A673 (cell line): ENCODE results near the gene EPB41L5. TPM values are rescaled to one million over a fixed set of nuclear protein-coding genes. Genes with fewer than 3 reads are reported as not detected.

ENCODE experiments used
- BruUV-seq: library from RNA; stranded (reverse); fragments of 400-500 nt; replicated peaks from 2 replicates; lab custom pipeline; 2021; lab: Mats Ljungman, UMichigan
- CTCF ChIA-PET: fragments of 300-600 bp; sonication (Branson Sonifier 250); formaldehyde crosslinking; loops from one replicate; lab custom pipeline; 2022; ENCODE audit warnings: antibody characterized with exemption; lab: Charles Lee
- POLR2A ChIA-PET: fragments of 300-600 bp; sonication (Branson Sonifier 250); formaldehyde crosslinking; loops from one replicate; lab custom pipeline; 2022; ENCODE audit warnings: antibody characterized with exemption; ENCODE audit not compliant: low non-redundant PET; lab: Charles Lee
- DNase-seq: peaks from one replicate; pipeline ENCODE4 v3.0.0-alpha.2; 2015; ENCODE audit warnings: low spot score
- H3K27ac ChIP-seq: fragments of 200-600 bp; sonication (generic); 2 replicates; pipeline ENCODE4 v1.5.1; 2016; ENCODE audit warnings: mixed run types, low read depth, mild to moderate bottlenecking, mixed read lengths, antibody characterized with exemption, low read length; ENCODE audit not compliant: poor library complexity, severe bottlenecking
- H3K27me3 ChIP-seq: fragments of 200-600 bp; sonication (generic); replicated peaks from 2 replicates; pipeline ENCODE4 v1.6.1; 2017; ENCODE audit warnings: mixed run types, low read depth, mild to moderate bottlenecking, mixed read lengths, antibody characterized with exemption, low read length; ENCODE audit not compliant: insufficient read depth, poor library complexity
- H3K36me3 ChIP-seq: fragments of 200-600 bp; sonication (generic); 2 replicates; pipeline ENCODE4 v1.6.1; 2016; ENCODE audit warnings: mixed run types, mild to moderate bottlenecking, mixed read lengths, antibody characterized with exemption, low read length; ENCODE audit not compliant: insufficient read depth, poor library complexity, severe bottlenecking
- H3K4me1 ChIP-seq: fragments of 200-600 bp; sonication (generic); 2 replicates; pipeline ENCODE4 v1.6.1; 2017; ENCODE audit warnings: mixed run types, mild to moderate bottlenecking, mixed read lengths, antibody characterized with exemption, low read length; ENCODE audit not compliant: insufficient read depth, poor library complexity, severe bottlenecking
- H3K4me3 ChIP-seq: fragments of 200-600 bp; sonication (generic); 2 replicates; pipeline ENCODE4 v1.5.1; 2016; ENCODE audit warnings: low read depth, mixed run types, mild to moderate bottlenecking, mixed read lengths, low read length; ENCODE audit not compliant: poor library complexity, severe bottlenecking
- H3K9me3 ChIP-seq: fragments of 200-600 bp; sonication (generic); 2 replicates; pipeline ENCODE4 v1.6.1; 2016; ENCODE audit warnings: mixed run types, low read depth, mild to moderate bottlenecking, mixed read lengths, antibody characterized with exemption, low read length; ENCODE audit not compliant: poor library complexity, severe bottlenecking
- CTCF ChIP-seq: fragments of 300-800, 200-600 bp; sonication (generic); conservative IDR thresholded peaks from 2 replicates; pipeline ENCODE4 v1.5.1; 2017; ENCODE audit warnings: low read depth, mild to moderate bottlenecking, antibody characterized with exemption, low read length, moderate library complexity, mixed read lengths
- EZH2 ChIP-seq: fragments of 200-600 bp; sonication (generic); IDR thresholded peaks from 2 replicates; pipeline ENCODE4 v1.6.1; 2017; ENCODE audit warnings: borderline replicate concordance, low read depth, mild to moderate bottlenecking, mixed read lengths, antibody characterized with exemption, low read length; ENCODE audit not compliant: poor library complexity, severe bottlenecking
- intact Hi-C: fragments of 100-400 bp; cut with micrococcal nuclease; formaldehyde crosslinking; loops from one replicate; pipeline ENCODE4 v1.10.0; 2022; ENCODE audit not compliant: unreplicated experiment
- total RNA-seq: library from RNA; stranded (reverse); gene quantifications from 2 replicates; pipeline ENCODE4 v1.2.3, GENCODE V29; 2021

Gene EPB41L5
- total RNA-seq, 1 experiment from 2014 or later = 26.5 TPM

GRCh38 chr2:120226316-120226715 is 213.4 kb downstream of the EPB41L5 start:
- intact Hi-C loops = no loop called here
- no peak for TF ChIP-seq EZH2
- TF ChIP-seq CTCF = no peak
- Histone ChIP-seq H3K9me3 (no peaks in the 10 kb centered on the region), H3K4me1 (peaks cover 14% of the 10 kb centered on the region), H3K36me3 (no peaks in the 10 kb centered on the region), H3K27ac (no peak overlapping the region), H3K27me3 (no peaks in the 10 kb centered on the region), H3K4me3 (no peak overlapping the region)
- ChIA-PET POLR2A (no interaction called here), CTCF (no interaction called here)
- DNase-seq = no peak
- no TSS peak for BruUV-seq

GRCh38 chr2:120227111-120227991 is 214.5 kb downstream of the EPB41L5 start:
- no peak overlapping the region for H3K27ac ChIP-seq
- no peaks in the 10 kb centered on the region for H3K9me3 ChIP-seq
- ChIA-PET CTCF (no interaction called here), POLR2A (no interaction called here)
- BruUV-seq = no TSS peak
- intact Hi-C loops = no loop called here
- no peaks in the 10 kb centered on the region for H3K36me3 ChIP-seq
- no peak for TF ChIP-seq EZH2
- no peak for TF ChIP-seq CTCF
- no peak overlapping the region for H3K4me3 ChIP-seq
- peaks cover 3% of the 10 kb centered on the region for H3K4me1 ChIP-seq
- H3K27me3 ChIP-seq = no peaks in the 10 kb centered on the region
- DNase-seq = no peak

- Histone ChIP-seq H3K9me3 (no peaks in the 10 kb centered on the region), H3K4me3 (no peak overlapping the region), H3K27ac (no peak overlapping the region), H3K4me1 (no peaks in the 10 kb centered on the region), H3K36me3 (no peaks in the 10 kb centered on the region), H3K27me3 (no peaks in the 10 kb centered on the region)
- BruUV-seq = no TSS peak
- ChIA-PET CTCF (no interaction called here), POLR2A (interaction anchor here (0.6 kb wide), 1 partner anchor 25 kb away, joined by 4 read pairs; no protein-coding TSS in a partner anchor)
- intact Hi-C loops = no loop called here
- TF ChIP-seq CTCF (no peak), EZH2 (no peak)
- no peak for DNase-seq
Measured at GRCh38 chr2:120228503-120228902, 215.6 kb downstream of the EPB41L5 start.

Other genes starting within 250 kb of the EPB41L5 start
- 28.6 and 34.5 TPM in 2 replicates for gene TMEM185B, start 210.3 kb downstream of the EPB41L5 start, total RNA-seq
- 47.0 and 52.1 TPM in 2 replicates for gene RALB, start 239.8 kb downstream of the EPB41L5 start, total RNA-seq